ENCODE results near the gene PARS2. TPM values are rescaled to one million over a fixed set of nuclear protein-coding genes. Genes with fewer than 3 reads are reported as not detected.

The PARS2 gene
- total RNA-seq, 2 donors from 2014 or later = 3.9 to 4.0 TPM

DNA sequence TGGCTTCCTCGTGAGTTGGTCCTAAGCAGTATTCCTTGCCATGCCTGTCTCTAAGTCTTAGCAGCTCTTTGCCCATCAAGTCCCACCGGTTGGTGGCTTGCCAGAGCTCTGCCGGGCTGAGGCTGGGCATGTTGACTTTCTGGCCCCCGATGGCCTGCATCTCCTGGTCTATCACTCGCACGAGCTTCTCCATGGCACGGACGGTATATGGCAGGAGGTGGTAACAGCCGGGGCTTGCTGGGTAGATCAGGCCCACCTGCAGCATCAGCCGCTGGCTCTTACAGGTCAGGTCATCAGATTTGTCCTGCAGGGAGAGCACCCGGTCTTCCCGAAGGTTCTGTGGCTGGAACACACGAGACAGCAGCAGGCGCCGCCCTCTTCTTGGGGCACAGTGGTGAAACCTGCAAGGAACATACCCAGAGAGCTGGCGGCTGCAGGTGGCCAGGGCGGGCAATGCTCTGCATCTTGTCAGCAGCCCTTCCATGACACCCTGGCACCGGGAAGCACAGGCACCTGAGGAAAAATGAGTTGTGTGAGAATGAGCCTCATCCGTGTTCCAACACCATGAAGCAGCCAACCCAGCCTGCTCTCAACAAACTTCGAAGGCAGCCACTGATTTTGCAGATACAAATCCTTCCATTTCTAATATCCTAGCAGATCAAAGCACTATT, 5.5 kb downstream of the PARS2 start:
- TF ChIP-seq, protein P1, sequence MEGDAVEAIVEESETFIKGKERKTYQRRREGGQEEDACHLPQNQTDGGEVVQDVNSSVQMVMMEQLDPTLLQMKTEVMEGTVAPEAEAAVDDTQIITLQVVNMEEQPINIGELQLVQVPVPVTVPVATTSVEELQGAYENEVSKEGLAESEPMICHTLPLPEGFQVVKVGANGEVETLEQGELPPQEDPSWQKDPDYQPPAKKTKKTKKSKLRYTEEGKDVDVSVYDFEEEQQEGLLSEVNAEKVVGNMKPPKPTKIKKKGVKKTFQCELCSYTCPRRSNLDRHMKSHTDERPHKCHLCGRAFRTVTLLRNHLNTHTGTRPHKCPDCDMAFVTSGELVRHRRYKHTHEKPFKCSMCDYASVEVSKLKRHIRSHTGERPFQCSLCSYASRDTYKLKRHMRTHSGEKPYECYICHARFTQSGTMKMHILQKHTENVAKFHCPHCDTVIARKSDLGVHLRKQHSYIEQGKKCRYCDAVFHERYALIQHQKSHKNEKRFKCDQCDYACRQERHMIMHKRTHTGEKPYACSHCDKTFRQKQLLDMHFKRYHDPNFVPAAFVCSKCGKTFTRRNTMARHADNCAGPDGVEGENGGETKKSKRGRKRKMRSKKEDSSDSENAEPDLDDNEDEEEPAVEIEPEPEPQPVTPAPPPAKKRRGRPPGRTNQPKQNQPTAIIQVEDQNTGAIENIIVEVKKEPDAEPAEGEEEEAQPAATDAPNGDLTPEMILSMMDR (IDR thresholded peaks at IDR 0.05) = no peak
- no peaks in the 10 kb centered on the region for H3K27me3 ChIP-seq
- no peak overlapping the region for H3K4me3 ChIP-seq
- DNase-seq (ENCODE audit: low spot score) = no peak
- no peak overlapping the region for H3K27ac ChIP-seq
- peaks cover 0 to 12% of the 10 kb centered on the region in 2 donors for H3K4me1 ChIP-seq
- H3K36me3 ChIP-seq = peaks cover 18% of the 10 kb centered on the region
- no peaks in the 10 kb centered on the region for H3K9me3 ChIP-seq

DNA sequence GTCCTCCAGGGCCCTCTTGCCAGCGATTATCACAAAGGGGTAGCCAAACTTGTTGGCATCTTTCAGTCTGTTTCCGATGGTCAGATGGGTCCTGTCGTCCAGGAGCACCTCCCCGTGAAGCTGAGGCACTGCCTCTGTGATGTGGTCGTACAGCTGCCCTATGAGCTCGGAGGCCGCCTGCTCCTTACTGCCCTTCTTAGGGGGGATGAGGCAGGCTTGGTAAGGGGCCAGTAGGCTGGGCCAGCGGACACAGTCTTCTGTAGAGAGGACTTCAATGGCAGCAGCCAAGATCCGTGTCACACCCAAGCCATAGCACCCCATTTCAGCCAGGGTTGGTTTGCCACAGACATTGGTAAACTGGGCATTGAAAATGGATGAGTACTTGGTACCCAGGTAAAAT, 6.5 kb downstream of the PARS2 start:
- no peak overlapping the region for H3K27ac ChIP-seq
- DNase-seq (ENCODE audit: low spot score) = no peak
- TF ChIP-seq, protein P1 (IDR thresholded peaks at IDR 0.05) = no peak
- no peak overlapping the region for H3K4me3 ChIP-seq
- H3K27me3 ChIP-seq = no peaks in the 10 kb centered on the region
- H3K4me1 ChIP-seq = peaks cover 0 to 3% of the 10 kb centered on the region in 2 donors
- peaks cover 18% of the 10 kb centered on the region for H3K36me3 ChIP-seq
- H3K9me3 ChIP-seq = no peaks in the 10 kb centered on the region

DNA sequence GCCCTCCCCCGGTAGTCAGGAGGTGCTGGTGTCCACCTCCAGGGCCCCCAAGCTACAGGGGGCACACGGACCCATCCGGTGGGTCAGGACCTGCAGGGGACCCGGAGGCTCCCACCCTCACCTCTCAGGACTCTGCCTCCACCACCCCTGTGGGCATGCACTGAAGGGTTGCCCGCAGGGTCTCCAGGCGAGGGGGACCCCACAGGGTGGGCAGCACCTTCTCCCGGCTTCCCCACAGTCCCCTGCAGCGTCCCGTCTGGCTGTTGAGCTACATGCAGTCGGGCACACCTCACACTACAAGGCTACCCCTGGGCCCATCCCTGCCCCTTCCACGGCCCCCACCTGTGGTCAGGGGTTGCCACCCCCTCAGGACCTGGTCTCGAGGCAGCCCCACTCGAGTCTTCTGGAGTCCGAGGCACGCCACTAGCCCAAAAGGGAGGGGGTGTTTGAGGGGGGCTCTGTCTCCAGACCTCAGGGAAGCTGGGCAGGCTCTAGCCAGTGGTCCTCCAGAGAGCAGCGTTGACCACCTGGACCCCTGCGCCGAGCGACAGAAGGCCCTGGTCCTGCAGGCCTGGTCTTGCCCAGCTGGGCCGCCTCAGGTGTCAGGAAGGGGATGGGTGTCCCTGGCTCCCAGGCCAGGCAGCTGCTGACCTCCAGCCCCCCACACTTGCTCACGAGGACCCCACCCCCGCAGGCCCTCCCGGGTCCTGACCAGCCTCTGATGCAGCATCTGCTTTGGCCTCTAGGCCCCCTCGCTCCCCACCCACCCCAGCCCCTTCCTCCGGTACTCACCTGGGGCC, 9.6 kb downstream of the PARS2 start:
- TF ChIP-seq, protein P1 (IDR thresholded peaks at IDR 0.05) = no peak
- Histone ChIP-seq H3K27ac (no peak overlapping the region), H3K4me1 (no peaks in the 10 kb centered on the region), H3K36me3 (peaks cover 18% of the 10 kb centered on the region), H3K4me3 (no peak overlapping the region), H3K9me3 (no peaks in the 10 kb centered on the region), H3K27me3 (no peaks in the 10 kb centered on the region)
- no peak for DNase-seq (ENCODE audit: low spot score)

DNA sequence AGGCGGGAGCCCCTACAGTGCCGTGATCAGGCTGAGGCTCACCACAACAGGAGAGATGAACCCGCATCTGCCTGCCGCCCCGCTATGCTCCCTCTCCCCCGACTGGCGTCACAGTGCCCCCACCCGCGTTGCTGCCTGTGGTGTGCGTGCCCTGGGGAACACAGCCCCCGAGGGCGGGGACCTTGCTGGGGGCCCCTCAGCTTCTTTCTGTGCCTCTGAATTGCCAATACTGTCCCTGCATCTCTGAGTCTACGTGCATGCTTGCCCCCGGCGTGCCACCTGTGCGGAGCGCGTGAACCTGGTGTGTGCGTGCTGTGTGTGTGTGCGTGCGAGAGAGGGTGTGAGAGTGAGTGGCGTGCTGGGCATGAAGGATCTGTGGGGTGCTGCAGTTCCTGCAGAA, 10.3 kb downstream of the PARS2 start:
- TF ChIP-seq, protein P1 (IDR thresholded peaks at IDR 0.05) = no peak
- Histone ChIP-seq H3K9me3 (no peaks in the 10 kb centered on the region), H3K27ac (no peak overlapping the region), H3K4me3 (no peak overlapping the region), H3K4me1 (no peaks in the 10 kb centered on the region), H3K27me3 (no peaks in the 10 kb centered on the region), H3K36me3 (peaks cover 18% of the 10 kb centered on the region)
- DNase-seq (ENCODE audit: low spot score) = no peak

DNA sequence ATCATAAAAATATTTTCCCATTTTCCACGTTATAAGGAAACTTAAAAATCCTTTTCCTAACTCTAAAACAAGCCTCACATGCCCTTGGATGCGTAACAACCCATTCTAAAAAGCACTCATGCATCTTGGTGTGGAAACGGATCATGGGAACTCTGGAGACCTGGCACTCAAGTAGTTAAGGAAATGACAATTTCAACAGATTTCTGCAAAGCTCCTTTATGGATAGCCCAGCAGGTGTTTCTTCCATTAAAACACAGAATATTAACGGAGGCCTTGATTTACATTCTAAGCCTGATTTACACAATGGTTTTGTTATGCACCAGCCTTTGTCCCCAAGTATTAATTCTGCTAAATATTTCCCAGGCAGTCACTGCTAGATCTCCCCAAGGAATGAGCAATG, 12.9 kb downstream of the PARS2 start:
- Histone ChIP-seq H3K27ac (no peak overlapping the region), H3K27me3 (no peaks in the 10 kb centered on the region), H3K9me3 (no peaks in the 10 kb centered on the region), H3K4me1 (no peaks in the 10 kb centered on the region), H3K4me3 (no peak overlapping the region), H3K36me3 (no peaks in the 10 kb centered on the region)
- TF ChIP-seq, protein P1 (IDR thresholded peaks at IDR 0.05) = no peak
- DNase-seq (ENCODE audit: low spot score) = no peak
